ENCODE data around the gene RTN4IP1.

DNA sequence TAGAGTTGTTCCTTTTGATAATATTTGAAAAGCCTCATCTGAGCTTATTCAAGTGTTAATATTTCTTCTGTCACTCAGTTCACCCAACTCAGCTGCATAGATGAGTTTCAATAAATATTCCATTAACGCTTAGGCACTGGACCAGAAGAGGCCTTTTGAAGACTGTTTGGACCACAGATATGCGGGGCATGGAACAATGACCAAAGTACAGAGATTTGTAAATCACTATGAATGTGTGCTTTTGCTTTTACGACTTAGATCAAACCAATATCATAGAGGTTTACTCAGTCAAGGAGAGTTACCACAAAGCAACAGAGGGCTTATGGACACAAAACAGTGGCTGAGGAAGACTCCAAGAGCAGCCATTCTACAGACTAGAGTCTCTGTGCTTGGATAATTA is 99.9 kb downstream of the RTN4IP1 start:
- TF ChIP-seq POLR2A (IDR thresholded peaks at IDR 0.05) (no peak), CTCF (IDR thresholded peaks at IDR 0.05 in 4 of 5, conservative IDR thresholded peaks at IDR 0.05 in 1 of 5) (no peak)

Data from gastrocnemius medialis (tissue), 4 donors.